IMR-90 (cell line): ENCODE results near the gene RAPGEFL1. TPM values are rescaled to one million over a fixed set of nuclear protein-coding genes. Genes with fewer than 3 reads are reported as not detected.

Experiments
- ATAC-seq: fragments of 200-7000 bp; cut with Tn5 transposase; 2 replicates; pipeline ENCODE4 v1.9.1; 2020; ENCODE audit warnings: low read depth, mild to moderate bottlenecking, moderate library complexity
- BruUV-seq: library from RNA; stranded (reverse); fragments of 400-500 nt; replicated peaks from 2 replicates; lab custom pipeline; 2021; lab: Mats Ljungman, UMichigan
- CTCF ChIA-PET: fragments of 300-600 bp; formaldehyde crosslinking; extraction: SDS; loops from one replicate; lab custom pipeline; 2021; ENCODE audit warnings: antibody characterized with exemption; lab: Yijun Ruan, JAX
- POLR2A ChIA-PET: fragments of 300-600 bp; sonication (Branson Sonifier 250); formaldehyde crosslinking; loops from one replicate; lab custom pipeline; 2022; ENCODE audit warnings: antibody characterized with exemption; ENCODE audit not compliant: unreplicated experiment; lab: Charles Lee
- DNase-seq: peaks from one replicate; pipeline ENCODE4 v3.0.0; 2013
- H2AFZ ChIP-seq: replicated peaks from 2 replicates; pipeline ENCODE3; 2013; ENCODE audit warnings: low read length, mild to moderate bottlenecking; ENCODE audit not compliant: poor library complexity
- H2AK5ac ChIP-seq: 2 replicates; pipeline ENCODE4 v1.6.1; 2013; ENCODE audit warnings: low read depth, low read length, inconsistent platforms
- H2AK9ac ChIP-seq: replicated peaks from 2 replicates; pipeline ENCODE3; 2013; ENCODE audit warnings: mild to moderate bottlenecking, low read depth, low read length, moderate library complexity; ENCODE audit not compliant: poor library complexity
- H2BK120ac ChIP-seq: 2 replicates; pipeline ENCODE4 v1.6.1; 2013; ENCODE audit warnings: low read depth, low read length, inconsistent platforms
- H2BK15ac ChIP-seq: 3 replicates; pipeline ENCODE4 v1.6.1; 2013; ENCODE audit warnings: low read depth, low read length, inconsistent platforms
- H2BK20ac ChIP-seq: 2 replicates; pipeline ENCODE4 v1.6.1; 2013; ENCODE audit warnings: low read depth, mild to moderate bottlenecking, inconsistent platforms, low read length, moderate library complexity
- H2BK5ac ChIP-seq: 2 replicates; pipeline ENCODE4 v1.6.1; 2013; ENCODE audit warnings: mild to moderate bottlenecking, low read depth, low read length, inconsistent platforms; ENCODE audit not compliant: poor library complexity, severe bottlenecking
- H3K14ac ChIP-seq: replicated peaks from 2 replicates; pipeline ENCODE4 v1.6.1; 2013; ENCODE audit warnings: low read depth, low read length, inconsistent platforms
- H3K18ac ChIP-seq: 2 replicates; pipeline ENCODE4 v1.6.1; 2013; ENCODE audit warnings: low read depth, low read length, control low read depth
- H3K23ac ChIP-seq: 2 replicates; pipeline ENCODE4 v1.6.1; 2013; ENCODE audit warnings: low read depth, low read length, inconsistent platforms
- H3K27ac ChIP-seq: 2 replicates; pipeline ENCODE4 v1.5.1; 2013; ENCODE audit warnings: mild to moderate bottlenecking, control low read depth, low read length; ENCODE audit not compliant: insufficient read depth
- H3K27me3 ChIP-seq: 2 replicates; pipeline ENCODE4 v1.6.1; 2013; ENCODE audit warnings: low read length; ENCODE audit not compliant: control insufficient read depth, insufficient read depth
- H3K36me3 ChIP-seq: 2 replicates; pipeline ENCODE4 v1.6.1; 2013; ENCODE audit warnings: low read length, mixed read lengths; ENCODE audit not compliant: control insufficient read depth, insufficient read depth
- H3K4ac ChIP-seq: 2 replicates; pipeline ENCODE4 v1.6.1; 2013; ENCODE audit warnings: low read depth, low read length, inconsistent platforms
- H3K4me1 ChIP-seq: 2 replicates; pipeline ENCODE4 v1.6.1; 2013; ENCODE audit warnings: low read length, mixed read lengths; ENCODE audit not compliant: control insufficient read depth, insufficient read depth
- H3K4me2 ChIP-seq: 2 replicates; pipeline ENCODE4 v1.6.1; 2013; ENCODE audit warnings: low read depth, mild to moderate bottlenecking, control low read depth, low read length, moderate library complexity
- H3K4me3 ChIP-seq: 2 replicates; pipeline ENCODE4 v1.5.1; 2013; ENCODE audit warnings: low read depth, mild to moderate bottlenecking, control low read depth, low read length, moderate library complexity; ENCODE audit not compliant: insufficient read depth
- H3K56ac ChIP-seq: 2 replicates; pipeline ENCODE4 v1.6.1; 2013; ENCODE audit warnings: low read length, inconsistent platforms; ENCODE audit not compliant: insufficient read depth; ENCODE audit errors: extremely low read depth
- H3K79me1 ChIP-seq, 2 experiments: 2 replicates each; pipeline ENCODE4 v1.6.1; 2013; ENCODE audit warnings: low read length in 2 of 2, inconsistent platforms in 1 of 2, low read depth in 1 of 2
- H3K9ac ChIP-seq: 2 replicates; pipeline ENCODE4 v1.6.1; 2013; ENCODE audit warnings: low read depth, low read length, control low read depth
- H3K9me1 ChIP-seq: 2 replicates; pipeline ENCODE4 v1.6.1; 2013; ENCODE audit warnings: low read length, inconsistent platforms; ENCODE audit not compliant: insufficient read depth
- H3K9me3 ChIP-seq: 2 replicates; pipeline ENCODE4 v1.6.1; 2013; ENCODE audit warnings: low read length; ENCODE audit not compliant: control insufficient read depth, insufficient read depth
- H4K20me1 ChIP-seq: 2 replicates; pipeline ENCODE4 v1.6.1; 2013; ENCODE audit warnings: low read length, inconsistent platforms; ENCODE audit not compliant: insufficient read depth
- H4K5ac ChIP-seq: 2 replicates; pipeline ENCODE4 v1.6.1; 2013; ENCODE audit warnings: mild to moderate bottlenecking, low read depth, low read length, control low read depth
- H4K8ac ChIP-seq, 2 experiments: 2 replicates each; pipeline ENCODE4 v1.6.1; 2013; ENCODE audit warnings: low read depth in 2 of 2, low read length in 2 of 2, control low read depth in 1 of 2, inconsistent platforms in 1 of 2
- H4K91ac ChIP-seq: 2 replicates; pipeline ENCODE4 v1.6.1; 2013; ENCODE audit warnings: low read depth, low read length, inconsistent platforms; ENCODE audit not compliant: insufficient read depth
- CEBPB ChIP-seq: IDR thresholded peaks from 2 replicates; pipeline ENCODE4 v1.6.1; 2012; ENCODE audit warnings: low read depth, low read length, improper control_type of control experiment
- MAFK ChIP-seq: IDR thresholded peaks from 2 replicates; pipeline ENCODE4 v1.6.1; 2012; ENCODE audit warnings: low read depth, low read length, improper control_type of control experiment
- MXI1 ChIP-seq: IDR thresholded peaks from 2 replicates; pipeline ENCODE4 v1.6.1; 2012; ENCODE audit warnings: low read depth, mild to moderate bottlenecking, low read length, moderate library complexity, borderline replicate concordance
- POLR2A ChIP-seq: IDR thresholded peaks from 2 replicates; pipeline ENCODE4 v1.6.1; 2012; ENCODE audit warnings: mild to moderate bottlenecking, low read depth, low read length
- SMC3 ChIP-seq: fragments of 150-350 bp; IDR thresholded peaks from 2 replicates; pipeline ENCODE4 v1.6.1; 2016; ENCODE audit warnings: low read depth, mild to moderate bottlenecking, antibody characterized with exemption, low read length, moderate library complexity
- WGBS, 2 experiments: methylation state at CpG; one replicate each; pipeline versions ENCODE4 v1.1.5 to v1.1.7; 2013; ENCODE audit warnings: missing lambda C conversion rate in 2 of 2; ENCODE audit not compliant: insufficient read length in 1 of 2; ENCODE audit errors: extremely low coverage in 2 of 2; 5-methylcytosine and 5-hydroxymethylcytosine counted together
- dilution Hi-C: fragments of 300-500 bp; cut with HindIII; formaldehyde crosslinking; loops from one replicate; pipeline ENCODE4 v1.14.3; 2018; ENCODE audit warnings: low sequenced_read_pairs; ENCODE audit not compliant: unreplicated experiment
- in situ Hi-C: fragments of 300-500 bp; cut with MboI; formaldehyde crosslinking; loops from 3 replicates; pipeline ENCODE4 v1.14.3; 2019; ENCODE audit warnings: low sequenced_read_pairs, inconsistent platforms, mixed read lengths
- intact Hi-C: fragments of 100-400 bp; cut with micrococcal nuclease; formaldehyde crosslinking; loops from 2 replicates; pipeline ENCODE4 v1.10.0; 2022
- polyA plus RNA-seq, 3 experiments: library from polyadenylated mRNA; depleted of rRNA; stranded (reverse); fragments of >200 nt; gene quantifications; 2 replicates each; pipeline ENCODE4 v1.2.3, GENCODE V29; 2012; ENCODE audit warnings: low replicate concordance in 1 of 3
- total RNA-seq: library from RNA; depleted of rRNA; stranded (reverse); fragments of >200 nt; gene quantifications from 2 replicates; pipeline ENCODE4 v1.2.3, GENCODE V29; 2012
- TF ChIP-seq, protein P1 (sequence below): conservative IDR thresholded peaks from 2 replicates; pipeline ENCODE4 v1.5.1; 2012; ENCODE audit warnings: mild to moderate bottlenecking, low read depth, low read length, improper control_type of control experiment

RAPGEFL1 gene
- total and polyA plus RNA-seq, 2 of the 4 experiments (the other 2 are of a cell fraction): 0.54 to 5.6 TPM

DNA sequence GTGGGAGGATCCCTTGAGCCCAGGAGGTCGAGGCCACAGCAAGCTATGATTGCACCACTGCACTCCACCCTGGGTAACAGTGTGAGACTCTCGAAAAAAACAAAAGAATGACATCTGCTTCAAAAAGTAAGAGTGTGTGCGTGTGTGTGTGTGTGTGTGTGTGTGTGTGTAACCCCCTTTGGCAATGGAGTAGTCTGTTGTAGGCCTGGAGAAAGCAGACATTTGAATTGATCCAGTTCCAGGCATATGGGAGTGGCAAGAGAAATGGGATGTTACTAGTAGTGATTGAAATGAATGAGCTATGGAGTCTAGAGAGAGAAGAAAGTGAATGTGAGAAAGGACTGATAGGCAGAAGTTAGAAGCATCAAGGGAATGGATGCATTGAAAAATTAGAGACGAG lies 27.0 kb upstream of the RAPGEFL1 start:
- H3K9ac ChIP-seq: no peak overlapping the region
- no peak overlapping the region for H3K18ac ChIP-seq
- peaks cover 32 to 62% of the 10 kb centered on the region in 2 experiments for H3K79me1 ChIP-seq
- no peak for TF ChIP-seq CEBPB
- TF ChIP-seq, protein P1, sequence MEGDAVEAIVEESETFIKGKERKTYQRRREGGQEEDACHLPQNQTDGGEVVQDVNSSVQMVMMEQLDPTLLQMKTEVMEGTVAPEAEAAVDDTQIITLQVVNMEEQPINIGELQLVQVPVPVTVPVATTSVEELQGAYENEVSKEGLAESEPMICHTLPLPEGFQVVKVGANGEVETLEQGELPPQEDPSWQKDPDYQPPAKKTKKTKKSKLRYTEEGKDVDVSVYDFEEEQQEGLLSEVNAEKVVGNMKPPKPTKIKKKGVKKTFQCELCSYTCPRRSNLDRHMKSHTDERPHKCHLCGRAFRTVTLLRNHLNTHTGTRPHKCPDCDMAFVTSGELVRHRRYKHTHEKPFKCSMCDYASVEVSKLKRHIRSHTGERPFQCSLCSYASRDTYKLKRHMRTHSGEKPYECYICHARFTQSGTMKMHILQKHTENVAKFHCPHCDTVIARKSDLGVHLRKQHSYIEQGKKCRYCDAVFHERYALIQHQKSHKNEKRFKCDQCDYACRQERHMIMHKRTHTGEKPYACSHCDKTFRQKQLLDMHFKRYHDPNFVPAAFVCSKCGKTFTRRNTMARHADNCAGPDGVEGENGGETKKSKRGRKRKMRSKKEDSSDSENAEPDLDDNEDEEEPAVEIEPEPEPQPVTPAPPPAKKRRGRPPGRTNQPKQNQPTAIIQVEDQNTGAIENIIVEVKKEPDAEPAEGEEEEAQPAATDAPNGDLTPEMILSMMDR: no peak
- TF ChIP-seq MAFK: no peak
- no peak for TF ChIP-seq SMC3
- TF ChIP-seq MXI1: no peak
- no peak for TF ChIP-seq POLR2A
- H3K4me3 ChIP-seq: no peak overlapping the region
- no peak overlapping the region for H2BK5ac ChIP-seq
- H3K14ac ChIP-seq: no peak overlapping the region
- H3K4me2 ChIP-seq: no peak overlapping the region
- H3K27ac ChIP-seq: no peak overlapping the region
- POLR2A ChIA-PET: no interaction called here
- no peak overlapping the region for H3K23ac ChIP-seq
- no peaks in the 10 kb centered on the region for H3K9me3 ChIP-seq
- in situ Hi-C loops: no loop called here
- BruUV-seq: no TSS peak
- H2AFZ ChIP-seq: no peak overlapping the region
- H2BK15ac ChIP-seq: no peak overlapping the region
- H3K56ac ChIP-seq: no peak overlapping the region
- H2BK20ac ChIP-seq: no peak overlapping the region
- H4K20me1 ChIP-seq: peaks cover 16% of the 10 kb centered on the region
- no peak overlapping the region for H2BK120ac ChIP-seq
- intact Hi-C loops: no loop called here
- CTCF ChIA-PET: interaction anchor here (0.9 kb wide), 1 partner anchor 10 kb away, joined by 3 read pairs; the partner anchor contains the start of gene CASC3
- H3K9me1 ChIP-seq: peaks cover 8% of the 10 kb centered on the region
- no peaks in the 10 kb centered on the region for H3K4me1 ChIP-seq
- no peak overlapping the region for H4K91ac ChIP-seq
- H2AK5ac ChIP-seq: no peak overlapping the region
- dilution Hi-C loops: no loop called here
- ATAC-seq (no peak), DNase-seq (no peak)
- no peak overlapping the region for H3K4ac ChIP-seq
- H4K5ac ChIP-seq: no peak overlapping the region
- H4K8ac ChIP-seq: no peak overlapping the region
- H2AK9ac ChIP-seq: no peak overlapping the region
- no peaks in the 10 kb centered on the region for H3K27me3 ChIP-seq
- peaks cover 45% of the 10 kb centered on the region for H3K36me3 ChIP-seq
- 86% methylated on average over 2 of the region's 4 CpGs; no CpG with 5 or more reads in 1 of the 2 experiments for WGBS, 2 experiments
